Activated T-helper 1 cell treated with anti-CD3 and anti-CD28 coated beads, Interleukin-12 subunit alpha, Interleukin-12 subunit beta, Interleukin-2, Interleukin-4 antibody, amounts not matched to agents 30 ng/mL and 10 ng/mL and 1 ng/mL, durations not matched to agents 14 hours and 24 hours and 36 hours (primary cell): ENCODE data around the gene CABP7. TPM values are rescaled to one million over a fixed set of nuclear protein-coding genes. Genes with fewer than 3 reads are reported as not detected.

Source experiments
- DNase-seq: peaks from one replicate; pipeline ENCODE4 v3.0.0; 2021; ENCODE audit warnings: low spot score
- H3K27ac Mint-ChIP-seq: one replicate; pipeline ENCODE4 v1.8.0; 2021; ENCODE audit warnings: mild to moderate bottlenecking, mixed read lengths
- H3K27me3 Mint-ChIP-seq: one replicate; pipeline ENCODE4 v1.8.0; 2022; ENCODE audit warnings: mild to moderate bottlenecking, moderate library complexity, mixed read lengths; ENCODE audit not compliant: insufficient read depth
- H3K36me3 Mint-ChIP-seq: one replicate; pipeline ENCODE4 v1.8.0; 2021; ENCODE audit warnings: low read depth, mixed read lengths
- H3K4me1 Mint-ChIP-seq: one replicate; pipeline ENCODE4 v1.8.0; 2021; ENCODE audit warnings: low read depth, mixed read lengths
- H3K4me3 Mint-ChIP-seq: one replicate; pipeline ENCODE4 v1.8.0; 2021; ENCODE audit warnings: mild to moderate bottlenecking, moderate library complexity, mixed read lengths
- H3K9me3 Mint-ChIP-seq: one replicate; pipeline ENCODE4 v1.8.0; 2021; ENCODE audit warnings: mixed read lengths
- intact Hi-C: fragments of 100-400 bp; cut with micrococcal nuclease; formaldehyde crosslinking; loops from one replicate; pipeline ENCODE4 v1.15.1; 2024
- total RNA-seq: library from RNA; stranded (reverse); gene quantifications from 2 replicates; pipeline ENCODE4 v1.2.3, GENCODE V29; 2022

CABP7 gene
- total RNA-seq, 1 donor from 2014 or later = not detected

DNA sequence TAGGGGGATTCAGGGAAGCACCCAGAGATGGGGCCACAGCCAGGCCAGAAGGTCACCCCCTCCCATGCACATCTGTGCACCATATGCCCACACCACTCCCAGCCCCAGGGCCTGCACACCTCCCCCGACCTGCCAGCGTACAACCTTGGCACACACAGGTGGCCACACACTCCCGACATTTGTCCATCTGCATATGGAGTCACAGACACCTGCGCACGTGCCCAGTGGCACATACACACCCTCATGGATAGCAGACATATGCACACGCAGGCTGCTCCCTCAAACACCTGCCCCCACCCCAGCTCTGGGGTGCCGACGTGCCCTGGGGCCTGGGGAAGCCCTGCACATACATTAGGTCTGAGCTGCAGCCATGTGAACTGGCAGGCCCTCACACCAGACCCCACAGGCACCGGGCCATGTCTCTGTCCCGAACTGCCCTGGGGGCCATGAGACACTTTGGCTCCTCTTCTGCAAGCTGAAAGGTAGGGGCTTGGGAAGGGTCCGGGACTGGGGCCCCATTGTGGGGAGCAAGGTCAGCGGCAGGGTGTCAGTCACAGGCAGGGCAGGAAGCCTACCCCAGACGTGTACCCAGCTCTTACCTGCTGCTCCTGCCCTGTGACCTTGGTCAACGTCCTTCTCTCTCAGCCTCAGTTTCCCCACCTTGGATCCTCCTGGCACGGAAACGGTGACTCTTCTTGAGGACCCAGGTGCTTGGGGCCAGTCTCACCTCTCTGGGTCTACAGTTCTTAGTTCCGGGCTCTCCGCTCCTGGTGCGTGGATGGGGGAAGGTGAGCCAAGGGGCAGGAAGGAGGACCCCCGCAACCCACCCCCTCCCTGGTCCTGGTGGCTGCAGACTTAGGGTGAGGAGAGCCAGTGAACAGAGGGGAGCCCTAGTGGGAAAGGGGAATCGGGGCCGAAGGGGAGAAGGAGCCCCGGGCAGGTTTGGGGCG is 579 bp upstream of the CABP7 start:
- Mint-ChIP-seq H3K4me1 (no peaks in the 10 kb centered on the region), H3K9me3 (no peaks in the 10 kb centered on the region), H3K27me3 (peaks cover 37% of the 10 kb centered on the region), H3K4me3 (no peak overlapping the region), H3K27ac (no peak overlapping the region), H3K36me3 (no peaks in the 10 kb centered on the region)
- no peak for DNase-seq
- intact Hi-C loops = no loop called here

- H3K27me3 Mint-ChIP-seq = peaks cover 35% of the 10 kb centered on the region
- intact Hi-C loops = no loop called here
- no peak for DNase-seq
- no peak overlapping the region for H3K27ac Mint-ChIP-seq
- H3K4me1 Mint-ChIP-seq = no peaks in the 10 kb centered on the region
- no peak overlapping the region for H3K4me3 Mint-ChIP-seq
- H3K9me3 Mint-ChIP-seq = no peaks in the 10 kb centered on the region
- no peaks in the 10 kb centered on the region for H3K36me3 Mint-ChIP-seq
These were observed 1.1 kb downstream of the CABP7 start for GRCh38 chr22:29720811-29721323.

DNA sequence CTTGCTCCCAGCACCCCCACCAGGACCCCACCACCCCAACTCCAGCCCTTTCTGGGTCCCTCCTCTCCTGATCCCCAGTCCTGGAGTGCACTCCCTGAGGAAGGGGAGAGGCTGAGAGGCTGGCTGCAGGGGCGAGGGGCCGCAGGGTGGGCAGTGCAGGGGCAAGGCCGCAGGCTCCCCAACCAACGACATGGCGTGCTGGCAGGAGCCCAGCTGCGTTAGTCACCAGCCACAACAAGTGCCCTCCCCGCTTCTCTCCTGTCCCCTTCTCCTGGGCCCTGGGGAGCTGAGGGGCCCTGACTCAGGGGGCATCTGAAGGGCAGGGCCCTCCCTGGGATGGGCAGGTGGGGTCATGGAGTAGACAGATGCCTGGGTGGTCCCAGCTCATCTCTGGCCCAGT is 2.3 kb downstream of the CABP7 start:
- no peak for DNase-seq
- Mint-ChIP-seq H3K9me3 (no peaks in the 10 kb centered on the region), H3K4me3 (no peak overlapping the region), H3K4me1 (no peaks in the 10 kb centered on the region), H3K27ac (no peak overlapping the region), H3K36me3 (no peaks in the 10 kb centered on the region), H3K27me3 (peaks cover 30% of the 10 kb centered on the region)
- intact Hi-C loops = no loop called here

DNA sequence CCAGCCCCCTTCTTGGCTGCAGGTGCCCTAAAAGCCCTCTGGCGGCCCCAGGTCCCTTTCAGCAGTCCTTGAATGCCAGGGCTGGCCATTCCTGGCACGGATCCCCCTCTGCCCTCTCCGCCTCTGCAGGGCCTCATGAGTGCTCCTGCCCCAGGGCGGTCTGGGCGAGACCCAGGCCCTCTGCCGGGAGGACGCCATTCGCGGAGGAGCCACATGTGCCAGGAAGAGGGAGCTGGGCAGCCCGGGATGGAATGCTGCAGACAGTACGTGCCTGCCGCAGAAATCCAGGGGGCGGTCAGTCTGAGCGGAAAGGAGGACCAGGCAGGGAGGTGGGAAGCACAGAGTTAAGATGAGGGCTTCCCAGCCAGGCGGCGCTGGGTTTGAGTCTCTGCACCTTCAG is 2.8 kb downstream of the CABP7 start:
- no peak overlapping the region for H3K27ac Mint-ChIP-seq
- H3K4me1 Mint-ChIP-seq = no peaks in the 10 kb centered on the region
- H3K9me3 Mint-ChIP-seq = no peaks in the 10 kb centered on the region
- no peaks in the 10 kb centered on the region for H3K36me3 Mint-ChIP-seq
- intact Hi-C loops = no loop called here
- H3K27me3 Mint-ChIP-seq = peaks cover 26% of the 10 kb centered on the region
- no peak for DNase-seq
- no peak overlapping the region for H3K4me3 Mint-ChIP-seq

DNA sequence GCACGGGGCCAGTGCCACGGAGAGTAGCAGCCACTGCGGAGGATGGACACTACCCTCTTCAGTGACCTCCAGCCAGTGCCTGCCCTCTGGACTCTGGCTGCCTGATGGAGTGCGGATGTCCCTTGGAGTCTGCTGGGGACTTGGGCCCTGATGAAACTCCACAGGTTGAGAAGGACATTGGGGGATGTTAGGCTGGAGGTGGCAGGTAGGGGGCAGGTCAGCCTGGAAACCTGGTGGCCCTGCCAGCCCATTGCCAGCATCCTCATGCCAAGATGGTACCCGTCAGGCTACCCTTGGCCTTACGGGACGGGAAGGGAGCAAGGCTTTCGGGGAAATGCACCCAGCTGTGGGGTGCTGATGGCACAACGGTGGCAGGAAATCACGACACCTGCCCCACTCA is 4.0 kb downstream of the CABP7 start:
- Mint-ChIP-seq H3K36me3 (no peaks in the 10 kb centered on the region), H3K27ac (no peak overlapping the region), H3K9me3 (no peaks in the 10 kb centered on the region), H3K4me3 (no peak overlapping the region), H3K4me1 (no peaks in the 10 kb centered on the region), H3K27me3 (peaks cover 18% of the 10 kb centered on the region)
- no peak for DNase-seq
- intact Hi-C loops = no loop called here

- H3K9me3 Mint-ChIP-seq = no peaks in the 10 kb centered on the region
- no peaks in the 10 kb centered on the region for H3K36me3 Mint-ChIP-seq
- no peaks in the 10 kb centered on the region for H3K4me1 Mint-ChIP-seq
- H3K27ac Mint-ChIP-seq = no peak overlapping the region
- intact Hi-C loops = no loop called here
- H3K4me3 Mint-ChIP-seq = no peak overlapping the region
- no peak for DNase-seq
- H3K27me3 Mint-ChIP-seq = peaks cover 11% of the 10 kb centered on the region
These were observed 5.0 kb downstream of the CABP7 start for GRCh38 chr22:29724843-29725242.

- Mint-ChIP-seq H3K27me3 (peaks cover 11% of the 10 kb centered on the region), H3K4me3 (no peak overlapping the region), H3K9me3 (no peaks in the 10 kb centered on the region), H3K36me3 (no peaks in the 10 kb centered on the region), H3K4me1 (no peaks in the 10 kb centered on the region), H3K27ac (no peak overlapping the region)
- DNase-seq = no peak
- intact Hi-C loops = no loop called here
These were observed 6.3 kb downstream of the CABP7 start for GRCh38 chr22:29726106-29726505.

- Mint-ChIP-seq H3K27me3 (peaks cover 7% of the 10 kb centered on the region), H3K4me1 (no peaks in the 10 kb centered on the region), H3K36me3 (no peaks in the 10 kb centered on the region), H3K27ac (no peak overlapping the region), H3K9me3 (no peaks in the 10 kb centered on the region), H3K4me3 (no peak overlapping the region)
- no peak for DNase-seq
- intact Hi-C loops = no loop called here
These were observed 6.8 kb downstream of the CABP7 start for GRCh38 chr22:29726512-29727130.

- Mint-ChIP-seq H3K36me3 (no peaks in the 10 kb centered on the region), H3K9me3 (no peaks in the 10 kb centered on the region), H3K4me1 (no peaks in the 10 kb centered on the region), H3K27me3 (peaks cover 3% of the 10 kb centered on the region), H3K4me3 (no peak overlapping the region), H3K27ac (no peak overlapping the region)
- intact Hi-C loops = no loop called here
- DNase-seq = no peak
These were observed 7.3 kb downstream of the CABP7 start for GRCh38 chr22:29727131-29727523.

- Mint-ChIP-seq H3K9me3 (no peaks in the 10 kb centered on the region), H3K36me3 (no peaks in the 10 kb centered on the region), H3K27me3 (peaks cover 3% of the 10 kb centered on the region), H3K27ac (no peak overlapping the region), H3K4me1 (no peaks in the 10 kb centered on the region), H3K4me3 (no peak overlapping the region)
- intact Hi-C loops = no loop called here
- DNase-seq = no peak
These were observed 9.4 kb downstream of the CABP7 start for GRCh38 chr22:29729161-29729560.

DNA sequence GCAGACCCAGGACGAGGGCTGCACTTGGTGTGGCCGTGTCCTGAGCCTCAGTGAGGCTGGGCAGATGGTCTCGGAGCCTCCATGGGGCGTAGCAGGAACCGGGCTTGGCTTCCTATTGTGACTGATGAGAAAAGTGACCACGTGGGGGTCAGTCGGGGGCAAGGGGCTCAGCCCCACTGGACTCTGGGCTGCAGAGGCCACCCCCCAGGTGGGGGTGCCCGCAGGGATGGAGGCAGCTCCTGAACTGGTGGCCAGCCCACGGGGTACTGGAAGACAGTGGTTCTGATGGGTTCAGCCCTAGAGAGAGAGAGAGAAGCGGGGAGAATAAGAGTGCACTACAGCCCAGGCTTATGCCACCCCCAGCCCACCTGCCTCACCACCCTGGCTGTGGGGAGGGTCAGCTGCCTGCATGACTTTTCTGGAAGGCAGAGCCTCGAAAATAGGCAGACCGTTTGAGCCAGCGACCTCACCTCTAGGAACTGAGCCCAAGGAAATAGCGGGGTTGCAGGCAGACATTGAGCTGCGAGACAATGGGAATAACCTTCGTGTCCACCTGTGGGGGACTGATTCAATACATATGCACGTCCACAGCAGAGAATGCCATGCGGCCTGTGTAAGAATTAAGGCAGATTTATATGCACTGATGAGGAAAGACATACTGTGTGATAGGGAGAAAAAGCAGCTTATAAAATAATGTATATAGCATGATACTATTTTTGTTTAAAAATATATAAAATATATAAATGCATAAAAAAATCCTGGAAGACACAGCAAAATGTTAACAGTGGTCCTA is 11.5 kb downstream of the CABP7 start:
- no peak overlapping the region for H3K4me3 Mint-ChIP-seq
- no peaks in the 10 kb centered on the region for H3K36me3 Mint-ChIP-seq
- H3K27ac Mint-ChIP-seq = no peak overlapping the region
- intact Hi-C loops = no loop called here
- H3K9me3 Mint-ChIP-seq = no peaks in the 10 kb centered on the region
- DNase-seq = no peak
- H3K4me1 Mint-ChIP-seq = no peaks in the 10 kb centered on the region
- peaks cover 3% of the 10 kb centered on the region for H3K27me3 Mint-ChIP-seq

DNA sequence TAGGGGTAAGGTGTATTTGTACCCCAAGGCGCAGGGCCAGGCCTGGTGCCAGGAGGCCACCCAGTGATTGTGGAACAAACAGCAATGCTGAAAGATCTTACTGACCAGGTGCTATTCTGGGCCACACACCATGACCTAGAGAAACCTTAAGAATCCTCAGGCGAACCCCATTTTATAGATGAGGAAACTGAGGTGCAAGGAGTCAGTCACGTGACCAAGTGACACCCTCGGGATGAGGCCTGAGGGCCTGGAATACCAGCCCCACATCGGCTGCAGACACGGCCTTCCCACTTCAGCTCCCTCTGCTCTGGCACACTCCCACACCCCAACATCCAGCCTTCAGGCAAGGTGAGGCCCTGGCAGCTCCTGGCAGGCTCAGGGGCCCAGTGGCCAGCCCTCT is 13.1 kb downstream of the CABP7 start:
- DNase-seq = no peak
- intact Hi-C loops = no loop called here
- no peak overlapping the region for H3K27ac Mint-ChIP-seq
- no peak overlapping the region for H3K4me3 Mint-ChIP-seq
- H3K4me1 Mint-ChIP-seq = no peaks in the 10 kb centered on the region
- no peaks in the 10 kb centered on the region for H3K9me3 Mint-ChIP-seq
- H3K36me3 Mint-ChIP-seq = no peaks in the 10 kb centered on the region
- no peaks in the 10 kb centered on the region for H3K27me3 Mint-ChIP-seq
